A549 (cell line): Measurements from ENCODE around the gene MRGPRD. TPM values are rescaled to one million over a fixed set of nuclear protein-coding genes. Genes with fewer than 3 reads are reported as not detected.

Source experiments
- ATAC-seq, 2 experiments: fragments of 200-7000 bp in 1 of 2; fragments of >200 bp in 1 of 2; cut with Nextera tagmentation in 1 of 2; cut with Tn5 transposase in 1 of 2; 3 replicates each; pipeline versions ENCODE4 v1.8.0 to v1.9.1; 2018 to 2020; ENCODE audit warnings: mild to moderate bottlenecking in 1 of 2, moderate library complexity in 1 of 2
- CTCF ChIA-PET: fragments of 300-600 bp; sonication (Branson Sonifier 250); formaldehyde crosslinking; extraction: SDS; loops from one replicate; lab custom pipeline; 2021; ENCODE audit warnings: antibody characterized with exemption, inconsistent platforms; lab: Yijun Ruan, JAX
- POLR2A ChIA-PET: fragments of 350-600 bp; formaldehyde crosslinking; extraction: SDS; loops from one replicate; lab custom pipeline; 2021; ENCODE audit warnings: antibody characterized with exemption, inconsistent platforms; lab: Yijun Ruan, JAX
- DNase-seq, 2 experiments: peaks; one replicate each; pipeline versions ENCODE4 v3.0.0 to v3.0.0-alpha.2; 2011 to 2016; ENCODE audit warnings: low read depth in 1 of 2, low spot score in 1 of 2
- FAIRE-seq: peaks from 2 replicates; lab custom pipeline; 2011; peaks lifted over from hg19 to GRCh38; lab: Jason Lieb, UNC
- H3K27ac ChIP-seq, 2 experiments: fragments of >200 bp; sonication (Bioruptor Twin); formaldehyde crosslinking; 3 replicates each; pipeline ENCODE4 v1.5.1; 2016 to 2017
- H3K4me1 ChIP-seq: fragments of >200 bp; sonication (Bioruptor Twin); formaldehyde crosslinking; 3 replicates; pipeline ENCODE4 v1.6.1; 2016
- H3K4me2 ChIP-seq: fragments of >200 bp; sonication (Bioruptor Twin); formaldehyde crosslinking; 3 replicates; pipeline ENCODE4 v1.6.1; 2016
- H3K4me3 ChIP-seq: fragments of >200 bp; sonication (Bioruptor Twin); formaldehyde crosslinking; 3 replicates; pipeline ENCODE4 v1.5.1; 2016
- H3K9me3 ChIP-seq: fragments of >200 bp; sonication (Bioruptor Twin); formaldehyde crosslinking; 3 replicates; pipeline ENCODE4 v1.6.1; 2016
- CBX2 ChIP-seq: fragments of 200-600 bp; sonication (generic); IDR thresholded peaks from 2 replicates; pipeline ENCODE4 v1.6.1; 2016; ENCODE audit warnings: low read depth, mild to moderate bottlenecking, borderline replicate concordance
- CBX8 ChIP-seq: fragments of 200-600 bp; sonication (generic); IDR thresholded peaks from 2 replicates; pipeline ENCODE4 v1.6.1; 2016
- CTCF ChIP-seq: fragments of >200 bp; sonication (Bioruptor Twin); formaldehyde crosslinking; IDR thresholded peaks from 3 replicates; pipeline ENCODE4 v1.5.1; 2016
- ELK1 ChIP-seq: fragments of 150-350 bp; IDR thresholded peaks from 2 replicates; pipeline ENCODE4 v1.6.1; 2014; ENCODE audit warnings: low read depth, mild to moderate bottlenecking, low read length
- EP300 ChIP-seq, 2 experiments: fragments of >200 bp; sonication (Bioruptor Twin); formaldehyde crosslinking; IDR thresholded peaks; 2 replicates in 1 of 2; 3 replicates in 1 of 2; pipeline ENCODE4 v1.6.1; 2016 to 2017
- FOSB ChIP-seq: fragments of 250-450 bp; sonication (Bioruptor Pico); IDR thresholded peaks from 2 replicates; pipeline ENCODE4 v1.5.0; 2020; ENCODE audit warnings: mild to moderate bottlenecking, moderate library complexity
- FOSL2 ChIP-seq, 2 experiments: fragments of 450-650 bp in 1 of 2; fragments of >200 bp in 1 of 2; sonication (Bioruptor Twin) in 1 of 2; formaldehyde crosslinking; IDR thresholded peaks; 2 replicates each; pipeline versions ENCODE4 v1.5.0 to v1.6.1; 2016 to 2020; ENCODE audit warnings: mild to moderate bottlenecking in 1 of 2, moderate library complexity in 1 of 2
- FOXS1 ChIP-seq: fragments of 250-450 bp; sonication (Bioruptor Pico); IDR thresholded peaks from 2 replicates; pipeline ENCODE4 v1.5.0; 2020; ENCODE audit warnings: mild to moderate bottlenecking, moderate library complexity
- GATA3 ChIP-seq: IDR thresholded peaks from 2 replicates; pipeline ENCODE4 v1.6.1; 2012; ENCODE audit warnings: borderline replicate concordance
- HES2 ChIP-seq: fragments of >200 bp; sonication (Bioruptor Twin); formaldehyde crosslinking; IDR thresholded peaks from 2 replicates; pipeline ENCODE4 v1.6.1; 2016
- HEYL ChIP-seq: fragments of 250-450 bp; sonication (Bioruptor Pico); IDR thresholded peaks from 2 replicates; pipeline ENCODE4 v1.8.0; 2021; ENCODE audit warnings: mild to moderate bottlenecking, moderate library complexity
- HMGXB4 ChIP-seq: fragments of 250-450 bp; sonication (Bioruptor Pico); IDR thresholded peaks from 2 replicates; pipeline ENCODE4 v1.5.0; 2021; ENCODE audit warnings: mild to moderate bottlenecking, moderate library complexity, borderline replicate concordance
- HOXA7 ChIP-seq: fragments of 250-450 bp; sonication (Bioruptor Pico); IDR thresholded peaks from 2 replicates; pipeline ENCODE4 v1.5.0; 2020; ENCODE audit warnings: mild to moderate bottlenecking, moderate library complexity
- HOXB13 ChIP-seq: fragments of 250-450 bp; sonication (Bioruptor Pico); IDR thresholded peaks from 2 replicates; pipeline ENCODE4 v1.5.0; 2020; ENCODE audit warnings: low read depth, mild to moderate bottlenecking, moderate library complexity
- JUN ChIP-seq, 2 experiments: fragments of >200 bp; sonication (Bioruptor Twin); formaldehyde crosslinking; IDR thresholded peaks; 2 replicates in 1 of 2; 3 replicates in 1 of 2; pipeline ENCODE4 v1.6.1; 2016 to 2017
- JUNB ChIP-seq: fragments of >200 bp; sonication (Bioruptor Twin); formaldehyde crosslinking; IDR thresholded peaks from 2 replicates; pipeline ENCODE4 v1.6.1; 2016
- MAZ ChIP-seq: fragments of 150-350 bp; IDR thresholded peaks from 2 replicates; pipeline ENCODE4 v1.6.1; 2014; ENCODE audit warnings: antibody characterized with exemption, low read depth, low read length, borderline replicate concordance
- MYC ChIP-seq: IDR thresholded peaks from 2 replicates; pipeline ENCODE4 v1.6.1; 2012; ENCODE audit warnings: mild to moderate bottlenecking, inconsistent platforms, low read length, improper control_type of control experiment, borderline replicate concordance
- NPAS2 ChIP-seq: fragments of 250-450 bp; sonication (Bioruptor Pico); IDR thresholded peaks from 2 replicates; pipeline ENCODE4 v1.8.0; 2022; ENCODE audit warnings: mild to moderate bottlenecking, moderate library complexity, borderline replicate concordance
- PHF8 ChIP-seq: fragments of 200-600 bp; sonication (generic); IDR thresholded peaks from 2 replicates; pipeline ENCODE4 v1.6.1; 2016; ENCODE audit warnings: low read depth, mild to moderate bottlenecking, antibody characterized with exemption, moderate library complexity, borderline replicate concordance
- RFX5 ChIP-seq: fragments of 450-650 bp; IDR thresholded peaks from 2 replicates; pipeline ENCODE4 v1.7.1; 2014; ENCODE audit warnings: antibody characterized with exemption, mild to moderate bottlenecking, moderate library complexity
- SREBF2 ChIP-seq: fragments of 450-650 bp; IDR thresholded peaks from 2 replicates; pipeline ENCODE4 v1.6.1; 2014; ENCODE audit warnings: mild to moderate bottlenecking, moderate library complexity
- ZSCAN20 ChIP-seq: fragments of 250-450 bp; sonication (Bioruptor Pico); IDR thresholded peaks from 2 replicates; pipeline ENCODE4 v1.8.0; 2022; ENCODE audit warnings: mild to moderate bottlenecking, moderate library complexity
- WGBS: methylation state at CpG from one replicate; pipeline ENCODE4 v1.1.6; 2017; ENCODE audit errors: missing lambda C conversion rate; 5-methylcytosine and 5-hydroxymethylcytosine counted together
- polyA plus RNA-seq, 4 experiments: library from polyadenylated mRNA; depleted of rRNA in 3 of 4; stranded (reverse); fragments of >200 nt; fragmentation: RNase III in 1 of 4; extraction: RNeasy Plus Mini Kit Qiagen cat#74134 plus additional on column Dnase treatment in 1 of 4; gene quantifications; 2 replicates in 3 of 4; 3 replicates in 1 of 4; pipeline ENCODE4 v1.2.3, GENCODE V29; 2011 to 2017

The MRGPRD gene
- polyA plus RNA-seq, 2 of the 4 experiments (the other 2 are of a cell fraction), result not detected

GRCh38 chr11:68948496-68948895, 32.3 kb downstream of the MRGPRD start:
- Histone ChIP-seq H3K4me1 (no peaks in the 10 kb centered on the region), H3K27ac (no peak overlapping the region), H3K9me3 (no peaks in the 10 kb centered on the region), H3K4me2 (no peak overlapping the region), H3K4me3 (no peak overlapping the region)
- TF ChIP-seq HOXA7 (CRISPR knock-in tag) (no peak), GATA3 (no peak), FOXS1 (CRISPR knock-in tag) (no peak), MAZ (no peak), FOSB (CRISPR knock-in tag) (no peak), PHF8 (no peak), JUNB (no peak), CTCF (no peak), CBX2 (no peak), RFX5 (no peak), HMGXB4 (CRISPR knock-in tag) (no peak), FOSL2 (IDR thresholded peaks at IDR 0.05) (no peak), FOSL2 (CRISPR knock-in tag; IDR thresholded peaks at IDR 0.05) (no peak), SREBF2 (no peak), MYC (no peak), ELK1 (no peak), HOXB13 (CRISPR knock-in tag) (no peak), HEYL (CRISPR knock-in tag) (no peak)
- FAIRE-seq, result no peak
- no peak for ATAC-seq
- WGBS, result 88% methylated on average over 2 of the region's 2 CpGs
- DNase-seq, result no peak
- CTCF ChIA-PET, result interaction anchor here (0.9 to 2.7 kb wide), 4 partner anchors 18 to 622 kb away, joined by 3 to 8 read pairs (median 4); partner anchors contain the start of gene MRGPRF
- POLR2A ChIA-PET, result no interaction called here

GRCh38 chr11:68947151-68947550, 33.6 kb downstream of the MRGPRD start:
- FAIRE-seq (no peak), DNase-seq (no peak), ATAC-seq (no peak)
- no peak overlapping the region for H3K27ac ChIP-seq
- H3K4me1 ChIP-seq, result no peaks in the 10 kb centered on the region
- WGBS, result 78% methylated on average over 11 of the region's 11 CpGs
- no peak overlapping the region for H3K4me2 ChIP-seq
- H3K4me3 ChIP-seq, result no peak overlapping the region
- TF ChIP-seq GATA3 (no peak), JUN (IDR thresholded peaks at IDR 0.05) (no peak), HES2 (no peak), MAZ (no peak), EP300 (IDR thresholded peaks at IDR 0.05) (no peak), SREBF2 (no peak), NPAS2 (CRISPR knock-in tag) (no peak), ZSCAN20 (no peak), CBX2 (no peak), CBX8 (no peak), FOSB (CRISPR knock-in tag) (no peak)
- ChIA-PET POLR2A (interaction anchor here (1.4 kb wide), 1 partner anchor 62 kb away, joined by 3 read pairs; no protein-coding TSS in a partner anchor), CTCF (interaction anchor here (1.1 to 1.4 kb wide), 4 partner anchors 15 to 621 kb away, joined by 3 to 6 read pairs (median 3); no protein-coding TSS in a partner anchor)
- H3K9me3 ChIP-seq, result no peaks in the 10 kb centered on the region
